Eye (tissue), 1 donor: ENCODE measurements around the gene ZDHHC21.
"Not testable (repeated sequence)": the region's sequence is repeated elsewhere in the genome, so short reads cannot be mapped to it uniquely, and the experiment has no call there.

ENCODE experiments used
- DNase-seq: peaks from one replicate; pipeline ENCODE4 v3.0.0-alpha.2; 2015

The ZDHHC21 gene, protein sequence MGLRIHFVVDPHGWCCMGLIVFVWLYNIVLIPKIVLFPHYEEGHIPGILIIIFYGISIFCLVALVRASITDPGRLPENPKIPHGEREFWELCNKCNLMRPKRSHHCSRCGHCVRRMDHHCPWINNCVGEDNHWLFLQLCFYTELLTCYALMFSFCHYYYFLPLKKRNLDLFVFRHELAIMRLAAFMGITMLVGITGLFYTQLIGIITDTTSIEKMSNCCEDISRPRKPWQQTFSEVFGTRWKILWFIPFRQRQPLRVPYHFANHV

DNA sequence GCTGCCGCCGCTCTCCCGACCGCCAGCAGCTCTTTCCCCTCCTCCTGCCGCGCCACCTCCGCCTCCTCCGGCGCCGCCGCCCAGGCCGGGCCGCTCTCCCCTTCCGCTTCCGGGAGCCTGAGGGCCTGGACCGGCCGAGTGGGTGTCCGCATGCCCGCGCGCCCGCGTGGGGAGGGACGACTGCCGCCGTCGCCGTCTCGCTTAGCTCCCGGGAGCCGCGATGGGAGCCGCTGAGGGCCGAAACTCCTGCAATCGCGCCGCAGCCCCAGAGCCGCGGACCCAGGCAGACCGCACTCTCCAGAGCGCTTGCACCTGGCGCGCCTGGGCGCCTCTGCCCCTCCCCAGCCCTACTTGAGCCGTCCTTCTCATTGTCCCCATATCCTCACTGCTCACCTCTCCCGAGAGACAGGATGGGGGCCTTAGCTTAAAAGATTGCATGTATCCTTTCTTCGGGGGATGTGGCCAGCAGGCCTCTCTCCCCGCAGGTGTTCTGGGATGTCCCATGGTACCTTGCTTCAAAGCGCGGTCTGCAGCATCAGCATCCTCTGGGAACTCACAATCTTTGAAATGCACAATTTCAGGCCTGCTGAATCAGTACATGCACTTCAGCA lies at the start of gene ZDHHC21:
Gene ZDHHC21 (minus strand): TSS at position 182 of the 611 bp plus-strand sequence. CDS start 19,092 bp downstream, outside the sequence.
- DNase-seq, result peak; percentile 83

DNA sequence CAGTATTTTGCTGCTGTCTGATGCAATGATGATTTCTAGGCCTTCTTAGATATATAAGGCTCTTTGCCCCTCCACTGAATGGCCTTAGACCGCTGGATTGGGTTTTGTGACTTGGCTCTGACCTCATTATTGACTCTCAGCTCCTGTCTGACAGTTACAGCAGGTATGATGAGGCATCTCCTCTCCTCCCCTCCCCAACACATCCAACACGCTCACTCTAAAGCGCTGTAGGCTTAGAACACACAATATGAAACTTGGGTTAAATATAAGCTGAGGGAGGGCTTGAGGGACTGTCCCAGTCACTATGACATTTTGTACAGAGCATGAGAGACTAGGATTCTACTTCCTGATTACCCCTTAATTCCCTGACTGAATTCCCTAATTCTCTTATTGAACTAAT lies 48.1 kb upstream of the ZDHHC21 start:
- no peak for DNase-seq

DNA sequence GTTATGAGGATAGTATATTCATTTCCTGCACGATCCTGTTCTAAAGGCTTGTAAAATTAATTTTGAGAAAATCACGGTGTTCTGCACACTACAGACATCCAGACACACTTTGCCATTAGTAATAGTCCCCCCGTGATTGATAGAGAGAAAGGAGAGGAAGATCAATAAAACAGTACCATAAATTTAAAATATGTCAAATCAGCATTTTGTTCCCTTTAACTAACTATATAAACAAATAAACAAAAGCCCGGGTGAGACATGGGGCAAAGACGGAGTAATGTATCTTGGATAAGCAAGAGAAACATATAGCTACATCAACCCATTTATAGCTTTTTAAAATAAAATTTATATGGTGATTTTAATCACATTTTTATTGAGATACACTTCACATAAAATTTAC lies 39.9 kb upstream of the ZDHHC21 start:
- no peak for DNase-seq

DNA sequence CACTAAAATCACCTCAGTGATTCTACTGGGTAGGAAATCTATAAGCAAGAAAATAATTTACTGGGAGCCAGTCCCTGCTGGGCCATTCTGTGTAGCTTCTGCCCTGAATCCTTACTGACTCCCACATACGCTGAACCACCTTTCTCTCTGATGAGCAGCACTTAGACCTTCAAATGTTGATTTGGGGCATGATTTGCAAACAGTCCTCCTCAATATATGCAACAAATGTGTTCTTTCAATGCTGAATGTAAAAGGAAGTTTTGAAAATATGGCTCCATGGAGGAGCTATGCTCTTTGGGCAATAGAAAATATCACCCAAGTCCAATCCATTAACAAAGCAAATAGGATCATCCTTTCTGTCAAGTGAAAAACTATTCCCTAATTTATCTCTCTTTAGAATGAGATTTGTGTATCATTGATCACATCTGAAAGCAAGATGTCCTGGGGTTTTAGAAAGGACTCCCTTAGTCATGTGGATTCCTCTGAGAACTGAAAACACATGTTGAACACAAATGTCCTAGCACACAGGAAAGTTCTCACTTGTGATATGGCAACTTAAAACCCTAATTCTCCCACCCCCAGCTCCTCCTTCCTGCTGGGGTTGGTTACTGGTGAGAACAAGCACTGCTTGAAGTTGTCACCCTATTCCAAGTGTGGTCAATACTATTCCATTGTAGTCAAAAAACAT lies 38.2 kb upstream of the ZDHHC21 start:
- DNase-seq, result no peak

DNA sequence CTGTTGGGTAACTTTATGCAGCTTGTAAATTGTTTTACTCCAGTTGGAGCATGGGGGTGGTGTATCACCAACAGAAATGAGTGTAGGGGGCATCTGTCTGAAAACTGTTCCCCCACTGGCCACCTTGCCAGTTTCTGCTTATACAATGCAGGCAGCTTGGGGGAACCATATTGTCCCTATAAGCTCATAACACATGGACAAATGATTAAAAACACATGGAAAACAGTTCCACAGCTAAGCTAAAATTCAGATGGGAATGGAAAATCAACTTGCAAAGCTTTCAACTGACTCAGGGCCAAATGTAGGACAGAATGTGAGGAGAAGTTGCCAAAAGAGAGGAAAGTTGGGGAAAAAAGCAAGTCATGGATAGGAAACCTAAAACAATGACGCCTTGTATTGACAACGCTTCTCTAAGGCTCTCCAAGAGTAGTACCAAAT lies 37.2 kb upstream of the ZDHHC21 start:
- DNase-seq, result peak; percentile 79

DNA sequence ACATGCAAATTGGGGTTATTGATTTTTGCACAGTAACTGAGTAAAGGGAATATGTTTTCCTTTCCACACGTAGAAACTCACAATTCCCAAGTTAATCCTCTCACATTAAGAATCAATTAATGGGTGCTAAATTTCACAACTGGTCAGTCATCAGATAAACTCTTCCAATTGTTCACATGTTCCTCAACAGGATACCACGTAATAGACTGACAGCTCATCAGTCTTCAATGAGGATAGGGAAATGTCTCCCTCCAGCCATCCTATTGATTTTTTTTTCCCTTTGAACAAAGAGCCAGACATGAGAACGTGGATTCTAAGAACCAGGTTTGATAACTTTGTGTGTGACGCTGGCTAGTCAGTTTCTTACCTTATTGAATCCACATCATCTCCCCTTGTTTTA lies 30.1 kb upstream of the ZDHHC21 start:
- DNase-seq, result peak; percentile 42

DNA sequence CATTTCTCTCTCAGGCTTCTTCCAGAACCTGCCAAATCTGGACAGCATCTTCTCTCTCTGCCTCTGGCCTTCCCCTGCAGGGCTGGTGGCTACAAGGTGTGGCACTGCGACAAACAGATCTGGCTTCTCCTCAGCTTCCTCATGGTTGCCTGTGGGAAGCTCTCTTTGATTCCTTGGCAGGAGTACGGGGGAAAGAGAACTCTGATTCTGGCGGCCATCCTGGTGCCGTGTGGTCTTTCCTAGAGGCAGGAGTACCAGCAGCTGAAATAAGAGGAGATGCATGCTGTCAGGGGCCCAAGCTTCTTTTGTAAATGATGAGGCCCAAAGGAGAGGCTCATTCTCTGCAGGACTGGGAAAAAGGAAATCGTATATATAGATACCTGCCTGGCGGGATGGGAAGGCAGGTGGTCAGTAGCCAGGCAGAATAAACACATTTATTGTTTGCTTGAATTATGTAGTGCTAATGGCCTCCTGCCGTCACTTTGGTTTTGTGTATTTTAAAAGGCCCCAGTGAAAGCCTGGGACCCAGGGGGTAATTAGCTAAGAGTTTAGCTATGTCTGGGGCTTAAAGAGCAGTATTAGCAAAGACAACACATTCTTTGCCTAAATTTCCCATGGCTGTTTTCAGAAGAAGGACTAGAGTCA lies 29.3 kb upstream of the ZDHHC21 start, which contains the start of gene CER1:
Gene CER1 (minus strand): TSS at position 343 of the 645 bp plus-strand sequence. CDS start 61 bp downstream, at position 282.
- peak; percentile 37 for DNase-seq

DNA sequence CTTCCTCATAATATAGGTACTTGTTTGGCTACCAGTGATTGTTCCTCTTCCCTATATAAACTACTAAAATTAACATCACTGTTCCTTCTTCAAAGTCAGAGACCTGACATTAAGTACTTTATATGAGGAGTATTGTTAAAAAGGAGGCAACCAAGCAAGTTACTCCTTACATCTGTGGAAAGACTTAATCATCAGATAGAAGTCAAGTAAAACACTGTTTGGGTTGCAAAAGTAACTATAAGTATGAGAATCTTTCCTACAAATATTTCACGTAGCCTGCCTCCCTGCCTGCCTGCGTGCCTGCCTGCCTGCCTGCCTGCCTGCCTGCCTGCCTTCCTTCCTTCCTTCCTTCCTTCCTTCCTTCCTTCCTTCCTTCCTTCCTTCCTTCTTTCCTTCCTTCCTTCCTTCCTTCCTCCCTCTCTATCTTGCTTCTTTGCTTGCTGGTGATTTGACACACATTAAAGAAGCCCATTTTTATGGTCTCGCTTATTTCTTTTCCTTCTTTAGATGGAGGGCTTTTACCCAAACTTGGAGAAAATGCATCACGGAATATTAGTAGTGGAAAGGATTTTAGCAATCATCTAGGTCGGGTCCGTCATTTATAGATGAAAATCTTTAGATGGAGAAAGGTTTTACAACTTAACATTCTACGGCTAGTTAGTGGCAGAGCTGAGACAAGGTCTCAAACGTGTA lies 26.1 kb upstream of the ZDHHC21 start:
- no peak for DNase-seq

DNA sequence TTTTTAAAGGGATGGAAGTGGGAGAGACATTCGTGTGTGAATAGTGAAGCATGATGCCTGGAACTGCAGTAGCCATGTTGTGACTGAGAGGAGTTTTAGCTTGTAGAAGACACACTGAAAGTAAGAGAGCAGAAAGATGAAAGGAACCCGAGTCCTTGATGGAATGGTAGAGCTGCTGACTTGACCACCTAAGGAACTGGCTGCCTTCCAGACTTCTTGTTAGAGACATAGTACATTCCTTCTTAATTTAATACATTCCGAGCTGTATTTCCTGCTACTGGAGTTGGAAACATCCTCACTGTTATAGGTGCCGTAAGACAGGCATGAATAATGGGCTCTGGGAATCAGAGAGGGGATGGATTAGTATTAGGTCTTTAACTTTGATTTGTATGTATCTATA lies 21.9 kb upstream of the ZDHHC21 start:
- no peak for DNase-seq

DNA sequence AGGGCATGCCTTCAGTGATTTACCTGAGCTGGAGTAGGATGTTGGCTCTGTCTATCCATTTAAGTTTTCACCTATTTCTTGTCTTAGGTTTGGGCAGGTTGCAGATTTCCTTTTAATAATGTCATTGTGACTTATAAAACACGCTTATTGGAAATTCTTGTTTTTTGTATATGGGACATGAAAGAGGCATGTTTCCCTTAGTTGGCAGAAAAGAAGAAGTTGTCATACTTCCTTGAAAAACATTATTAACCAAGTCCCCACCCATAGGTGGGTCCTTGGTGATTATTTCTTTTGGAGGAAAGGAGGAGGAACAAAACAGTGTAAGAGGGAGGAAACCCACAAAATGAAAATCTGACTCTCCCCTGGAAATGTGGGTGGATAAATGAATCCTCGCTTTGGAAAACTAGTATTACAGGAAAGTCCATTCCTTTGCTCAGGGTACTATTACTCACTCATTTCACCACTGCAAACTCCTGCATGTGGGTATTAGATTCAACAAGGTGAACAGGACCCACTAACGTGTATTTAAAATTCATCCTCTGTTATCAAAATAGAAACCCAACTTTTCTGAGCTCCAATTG lies 20.0 kb upstream of the ZDHHC21 start:
- DNase-seq, result no peak

DNA sequence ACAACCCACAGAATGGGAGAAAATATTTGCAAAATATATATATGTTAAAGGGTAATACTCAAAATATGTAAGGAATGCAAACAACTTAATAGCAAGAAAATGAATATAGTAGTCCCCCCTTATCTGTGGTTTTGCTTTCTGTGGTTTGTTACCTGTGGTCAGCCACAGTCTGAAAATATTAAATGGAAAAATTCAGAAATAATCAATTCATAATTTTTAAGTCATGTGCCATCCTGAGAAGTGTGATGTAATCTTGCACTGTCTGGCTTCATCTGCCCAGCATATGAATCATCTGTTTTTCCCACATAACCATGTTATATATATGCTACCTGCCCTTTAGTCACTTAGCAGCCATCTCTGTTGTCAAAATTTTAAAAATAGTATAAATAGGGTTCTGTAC lies 17.6 kb upstream of the ZDHHC21 start:
- no peak for DNase-seq

DNA sequence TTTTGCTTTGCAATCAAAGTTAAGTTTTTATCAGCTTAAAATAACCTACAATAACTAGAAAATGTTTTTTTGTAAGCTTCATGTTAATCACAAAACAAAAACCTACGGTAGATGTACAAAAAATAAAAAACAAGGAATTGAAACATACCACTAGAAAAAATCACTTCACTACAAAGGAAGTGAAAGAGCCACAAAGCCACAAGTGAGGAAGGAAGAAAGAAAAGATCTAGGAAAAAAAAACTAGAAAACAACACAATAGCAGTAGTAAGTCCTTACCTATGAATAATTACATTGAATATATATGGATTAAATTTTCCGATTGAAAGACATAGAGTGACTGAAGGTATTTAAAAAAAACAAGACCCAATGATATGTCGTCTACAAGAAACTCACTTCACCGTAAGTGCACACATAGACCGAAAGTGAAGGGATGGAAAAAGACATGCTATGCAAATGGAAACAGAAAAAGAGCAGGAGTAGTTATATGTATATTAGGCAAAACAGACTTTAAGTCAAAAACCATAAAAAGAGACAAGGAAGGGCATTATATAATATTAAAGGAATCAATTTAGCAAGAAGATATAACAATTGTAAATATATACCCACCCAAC lies 13.4 kb upstream of the ZDHHC21 start:
- no peak for DNase-seq

DNA sequence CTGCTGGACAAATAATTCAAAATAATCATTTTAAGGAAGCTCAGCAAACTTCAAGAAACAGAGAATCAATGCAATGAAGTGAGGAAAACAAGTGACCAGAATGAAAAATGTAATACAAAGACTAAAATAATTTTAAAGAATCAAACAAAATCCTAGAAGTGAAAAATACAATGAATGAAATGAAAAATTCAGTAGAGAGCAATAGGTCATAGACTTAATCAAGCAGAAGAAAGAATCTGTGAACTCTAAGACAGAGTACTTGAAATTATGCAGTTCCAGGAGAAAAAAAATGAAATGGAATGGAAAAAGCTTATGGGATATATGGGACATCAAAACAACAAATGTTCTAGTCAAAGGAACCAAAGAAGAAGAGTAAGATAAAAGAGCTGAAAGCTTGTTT lies 11.8 kb upstream of the ZDHHC21 start:
- no peak for DNase-seq

DNA sequence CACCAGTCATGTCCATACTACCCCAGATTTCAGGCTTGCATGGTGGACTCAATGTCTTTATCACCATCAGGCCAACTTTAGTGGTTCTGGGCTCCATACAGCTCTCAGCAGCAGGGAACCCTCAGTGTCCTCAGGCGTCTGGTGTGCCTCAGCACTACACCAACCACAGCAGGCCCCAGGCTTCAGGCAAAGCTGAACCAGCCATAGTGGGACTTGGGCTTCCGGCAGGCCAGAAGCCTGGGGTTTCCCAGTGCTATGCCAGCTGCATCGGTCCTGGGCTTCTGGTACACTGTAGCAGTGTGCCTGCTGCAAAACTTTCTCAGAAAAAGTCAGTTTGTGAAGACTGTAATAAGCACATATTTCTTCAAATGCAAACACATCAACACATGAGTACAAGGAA lies 11.0 kb upstream of the ZDHHC21 start:
- DNase-seq, result no peak

DNA sequence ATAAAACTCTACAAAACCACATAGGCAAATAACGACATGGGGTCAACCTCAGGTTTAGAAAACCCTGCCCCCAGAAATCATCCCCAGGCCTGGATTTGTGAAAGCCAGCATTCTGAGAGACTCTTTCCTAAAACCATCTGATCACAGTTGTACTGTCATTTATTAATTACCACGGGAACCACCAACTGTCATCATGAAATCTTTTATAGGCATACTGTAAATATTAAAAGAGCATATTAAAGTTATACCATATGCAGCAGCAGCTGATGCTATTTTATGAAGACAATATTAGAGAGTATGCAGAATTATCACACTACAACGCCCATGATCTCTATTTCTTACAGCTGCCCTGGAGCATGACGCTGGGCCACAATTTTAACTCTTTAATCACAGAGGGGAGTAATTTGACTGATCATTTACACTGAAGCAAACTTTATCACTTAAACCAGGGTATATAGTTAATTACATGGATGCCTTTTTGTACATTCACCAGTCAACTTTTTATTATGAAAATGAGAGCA lies 9.0 kb upstream of the ZDHHC21 start:
- DNase-seq, result no peak

DNA sequence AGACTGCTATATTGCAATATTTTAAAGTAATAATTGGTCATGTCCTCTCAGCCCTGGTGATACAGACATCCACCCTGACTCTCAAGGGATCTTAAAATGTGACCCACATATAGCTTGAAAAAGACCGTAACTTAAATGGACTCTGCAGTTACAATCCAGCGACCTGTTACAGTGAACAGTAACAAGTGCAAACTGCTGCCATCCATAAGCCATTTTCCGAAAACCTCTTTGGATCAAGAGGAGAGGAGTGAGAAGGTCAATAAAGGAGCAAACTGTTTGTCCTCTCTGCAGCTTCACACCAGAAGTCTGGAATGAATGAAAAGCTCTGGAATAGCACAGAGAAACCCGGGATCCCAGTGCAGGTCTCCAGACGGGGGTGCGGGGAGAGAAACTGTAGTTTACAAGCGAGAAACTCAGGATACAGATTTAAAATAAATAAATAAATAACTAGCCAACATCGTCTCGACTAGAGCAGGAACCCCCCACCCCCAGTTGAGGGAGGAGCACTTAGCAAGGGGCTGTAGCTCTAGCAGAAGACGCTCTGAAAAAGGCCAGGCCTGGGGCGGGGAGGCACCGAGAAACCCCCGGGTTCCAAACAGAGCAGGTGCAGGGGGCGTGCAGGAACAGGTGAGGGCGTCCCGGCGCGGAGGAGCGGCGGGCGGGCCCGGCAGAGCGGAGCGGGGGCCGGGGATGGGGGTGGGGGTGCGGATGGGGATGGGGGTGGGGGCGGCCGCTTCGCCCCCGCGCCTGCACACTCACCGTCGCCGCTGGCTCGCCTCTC lies 572 bp downstream of the ZDHHC21 start:
- DNase-seq, result peak; percentile 67

DNA sequence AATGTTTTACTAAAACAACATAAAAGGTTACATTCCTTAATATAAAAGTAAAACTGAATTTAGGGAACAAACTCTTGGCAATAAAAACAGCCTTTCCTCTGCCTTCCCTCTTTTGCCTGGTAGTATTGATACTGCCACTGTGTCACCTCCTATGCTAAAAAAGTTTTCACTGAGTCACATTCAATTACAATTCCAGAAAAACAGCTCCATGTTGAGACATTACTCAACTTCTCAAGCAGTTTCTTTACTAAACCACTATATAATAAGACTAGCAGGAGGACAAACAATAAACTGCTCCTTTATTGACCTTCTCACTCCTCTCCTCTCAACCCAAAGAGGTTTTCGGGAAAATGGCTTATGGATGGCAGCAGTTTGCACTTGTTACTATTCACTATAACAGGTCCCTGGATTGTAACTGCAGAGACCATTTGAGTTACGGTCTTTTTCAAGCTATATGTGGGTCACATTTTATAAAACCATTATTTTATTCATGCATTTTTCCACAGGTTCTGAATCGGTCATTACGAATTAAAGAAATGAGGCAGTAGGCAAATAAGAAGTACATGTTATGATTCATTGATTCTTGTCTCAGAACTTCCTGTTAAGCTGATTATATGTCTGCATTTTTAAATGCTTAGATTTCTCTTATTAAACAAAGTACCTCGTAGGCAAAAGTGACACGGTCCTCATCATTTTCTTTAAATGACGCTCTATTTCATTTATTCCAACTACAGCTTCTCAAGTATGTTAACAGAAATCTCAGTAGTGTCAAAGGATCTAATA lies 2.1 kb downstream of the ZDHHC21 start:
- DNase-seq, result no peak

DNA sequence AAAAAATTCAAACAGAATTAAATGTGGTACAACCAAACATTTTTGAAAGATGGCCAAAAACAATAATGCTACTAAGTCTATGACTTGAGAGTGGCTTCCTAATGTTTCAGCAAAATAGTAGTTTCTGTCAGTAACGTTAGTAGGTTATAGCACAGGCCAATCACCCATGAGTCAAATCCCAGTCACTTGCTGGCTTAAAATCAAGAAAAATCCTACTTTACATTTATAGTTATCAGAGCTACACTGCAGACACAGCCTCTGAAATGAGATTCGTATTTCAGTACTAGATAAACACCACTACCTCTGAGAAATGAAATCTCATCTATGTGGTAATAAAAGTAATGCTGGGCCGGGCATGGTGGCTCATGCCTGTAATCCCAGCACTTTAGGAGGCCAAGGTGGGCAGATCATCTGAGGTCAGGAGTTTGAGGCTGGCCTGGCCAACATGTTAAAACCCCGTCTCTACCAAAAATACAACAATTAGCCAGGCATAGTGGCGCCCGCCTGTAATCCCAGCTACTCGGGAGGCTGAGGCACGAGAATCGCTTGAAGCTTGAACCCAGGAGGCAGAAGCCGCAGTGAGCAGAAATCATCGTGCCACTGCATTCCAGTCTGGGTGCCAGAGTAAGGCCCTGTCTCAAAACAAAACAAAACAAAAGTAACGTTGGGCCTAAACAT lies 6.1 kb downstream of the ZDHHC21 start:
- no peak for DNase-seq

DNA sequence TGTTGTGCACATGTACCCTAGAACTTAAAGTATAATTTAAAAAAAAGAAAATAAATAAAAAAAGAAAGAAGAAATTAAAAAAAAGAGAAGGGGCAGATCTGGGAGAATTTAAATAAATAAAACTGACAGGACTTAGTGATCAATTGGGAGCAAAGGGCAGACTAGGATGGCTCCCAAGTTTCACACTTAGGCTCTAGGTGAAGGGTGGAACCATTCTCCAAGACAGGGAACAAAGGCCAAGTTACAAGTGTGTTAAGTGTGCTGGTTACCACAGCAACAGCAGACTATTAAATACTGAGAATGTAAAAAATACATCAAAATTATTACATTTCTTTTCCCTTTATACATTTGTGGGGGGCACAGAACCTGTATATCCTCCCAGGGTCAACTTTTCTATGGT lies 7.1 kb downstream of the ZDHHC21 start:
- no peak for DNase-seq

DNA sequence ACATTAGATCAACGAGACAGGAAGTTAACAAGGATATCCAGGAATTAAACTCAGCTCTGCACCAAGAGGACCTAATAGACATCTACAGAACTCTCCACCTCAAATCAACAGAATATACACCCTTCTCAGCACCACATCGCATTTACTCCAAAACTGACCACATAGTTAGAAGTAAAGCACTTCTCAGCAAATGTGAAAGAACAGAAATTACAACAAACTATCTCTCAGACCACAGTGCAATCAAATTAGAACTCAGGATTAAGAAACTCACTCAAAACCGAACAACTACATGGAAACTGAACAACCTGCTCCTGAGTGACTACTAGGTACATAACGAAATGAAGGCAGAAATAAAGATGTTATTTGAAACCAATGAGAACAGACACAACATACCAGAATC lies 10.6 kb downstream of the ZDHHC21 start:
- not testable (repeated sequence) for DNase-seq
